HPDE6-E6E7 (cell line): Measurements from ENCODE around the gene RGL4.

ENCODE experiments used
- DNase-seq: peaks from one replicate; pipeline ENCODE4 v3.0.0; 2011; ENCODE audit warnings: missing footprints; ENCODE audit errors: extremely low spot score

Gene RGL4

DNA sequence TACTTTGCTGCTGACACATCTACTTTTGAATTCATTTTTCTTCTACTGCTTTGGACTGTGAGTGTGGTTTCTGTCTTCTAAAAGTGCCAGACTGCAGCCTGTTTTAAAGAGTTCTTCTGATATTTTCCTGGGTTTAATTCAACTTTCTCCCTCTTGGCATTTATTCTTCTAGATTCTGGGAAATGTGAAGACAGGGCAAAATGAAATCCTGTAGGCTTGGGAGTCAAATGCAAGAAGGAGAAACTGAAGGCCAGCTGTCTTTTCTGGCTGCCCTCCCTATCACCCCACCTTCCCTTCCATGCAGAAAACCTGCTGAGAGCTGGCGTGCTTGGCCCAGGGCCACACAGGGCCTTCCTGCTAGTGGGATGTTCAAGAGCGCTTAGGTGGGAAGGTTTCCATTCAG is 52.5 kb downstream of the RGL4 start:
- DNase-seq: no peak

DNA sequence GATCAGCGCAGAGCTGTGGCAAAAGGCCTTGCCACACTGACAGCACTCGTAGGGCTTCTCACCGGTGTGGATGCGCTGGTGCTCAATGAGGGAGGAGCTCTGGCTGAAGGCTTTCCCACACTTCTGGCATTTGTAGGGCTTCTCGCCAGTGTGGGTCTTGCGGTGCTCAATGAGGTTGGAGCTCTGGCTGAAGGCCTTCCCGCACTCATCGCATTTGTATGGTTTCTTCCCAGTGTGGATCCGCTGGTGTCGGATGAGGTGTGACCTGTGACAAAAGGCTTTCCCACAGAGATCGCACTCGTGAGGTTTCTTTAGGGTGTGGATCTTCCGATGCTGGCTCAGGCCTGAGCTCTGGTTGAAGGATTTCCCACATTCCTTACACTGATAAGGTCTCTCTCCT is 53.2 kb downstream of the RGL4 start:
- no peak for DNase-seq

DNA sequence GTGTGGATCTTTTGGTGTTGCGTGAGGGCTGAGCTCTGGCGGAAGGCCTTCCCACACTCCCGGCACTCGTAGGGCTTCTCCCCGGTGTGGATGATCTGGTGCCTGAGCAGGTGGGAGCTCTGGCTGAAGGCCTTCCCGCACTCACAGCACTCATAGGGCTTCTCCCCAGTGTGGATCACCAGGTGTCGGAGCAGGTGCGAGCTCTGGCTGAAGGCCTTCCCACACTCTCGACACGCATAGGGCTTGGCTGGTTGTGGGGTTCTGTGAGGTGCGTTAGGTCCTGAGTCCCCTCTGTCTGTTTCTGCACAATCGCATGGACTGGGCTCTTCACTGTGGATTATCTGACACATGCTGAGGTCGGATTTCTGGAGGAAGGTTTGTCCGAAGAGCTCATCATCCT is 53.7 kb downstream of the RGL4 start:
- DNase-seq: no peak

DNA sequence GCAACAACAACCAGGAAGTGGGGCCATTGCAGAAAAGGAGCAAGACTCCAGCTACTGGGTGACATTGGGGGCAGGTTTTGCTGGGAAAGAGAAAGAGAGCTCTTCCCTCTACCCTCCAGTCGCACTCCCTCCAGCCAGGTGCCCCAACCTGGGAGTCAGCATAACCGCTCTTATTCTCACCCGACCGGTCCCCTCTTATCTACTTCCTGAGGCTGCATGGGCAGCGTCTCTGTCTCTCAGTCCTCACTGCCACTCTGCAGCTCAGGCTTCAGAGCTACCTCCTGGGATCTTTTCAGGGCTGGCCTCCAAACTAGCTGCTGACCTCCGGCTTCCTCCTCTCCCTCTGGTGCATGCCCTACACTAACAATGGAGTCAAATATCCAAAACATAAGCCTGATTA is 55.0 kb downstream of the RGL4 start:
- DNase-seq: no peak
